Loucy (cell line): ENCODE data around the gene GPR15LG.
A peak's percentile ranks its signal among the peaks of the same experiment; 100 is the strongest.

Experiments
- H2AFZ ChIP-seq: fragments of 200-600 bp; sonication (generic); 2 replicates; pipeline ENCODE4 v1.6.0; 2016; ENCODE audit warnings: antibody characterized with exemption, mild to moderate bottlenecking, low read length, moderate library complexity
- H3F3A ChIP-seq: fragments of 200-600 bp; 2 replicates; pipeline ENCODE4 v1.6.0; 2016; ENCODE audit warnings: antibody characterized with exemption, low read depth, mild to moderate bottlenecking
- H3K27me3 ChIP-seq: fragments of 200-600 bp; sonication (generic); 2 replicates; pipeline ENCODE4 v1.6.1; 2014; ENCODE audit warnings: low read length, mild to moderate bottlenecking; ENCODE audit not compliant: insufficient read depth, poor library complexity, severe bottlenecking
- H3K36me3 ChIP-seq: fragments of 200-600 bp; sonication (generic); 2 replicates; pipeline ENCODE4 v1.6.1; 2016; ENCODE audit warnings: low read length; ENCODE audit not compliant: insufficient read depth
- H3K4me1 ChIP-seq: fragments of 200-600 bp; sonication (generic); 2 replicates; pipeline ENCODE4 v1.5.1; 2014; ENCODE audit warnings: low read length, mild to moderate bottlenecking; ENCODE audit not compliant: insufficient read depth, poor library complexity, severe bottlenecking
- H3K4me2 ChIP-seq: fragments of 200-600 bp; sonication (generic); 2 replicates; pipeline ENCODE4 v1.6.0; 2014; ENCODE audit warnings: antibody characterized with exemption, low read length, low read depth, mild to moderate bottlenecking; ENCODE audit not compliant: poor library complexity, severe bottlenecking
- H3K4me3 ChIP-seq: fragments of 200-600 bp; sonication (generic); 2 replicates; pipeline ENCODE4 v1.5.1; 2014; ENCODE audit warnings: low read length, mild to moderate bottlenecking, mixed read lengths; ENCODE audit not compliant: poor library complexity, severe bottlenecking
- H3K79me2 ChIP-seq: fragments of 200-600 bp; sonication (generic); 2 replicates; pipeline ENCODE4 v1.6.1; 2014; ENCODE audit warnings: low read length; ENCODE audit not compliant: insufficient read depth
- H3K9ac ChIP-seq: fragments of 200-600 bp; sonication (generic); 2 replicates; pipeline ENCODE4 v1.6.0; 2014; ENCODE audit warnings: mild to moderate bottlenecking, low read depth, low read length, moderate library complexity; ENCODE audit not compliant: poor library complexity, severe bottlenecking
- H3K9me2 ChIP-seq: fragments of 200-600 bp; sonication (generic); replicated peaks from 2 replicates; pipeline ENCODE4 v1.6.1; 2016; ENCODE audit warnings: low read depth, low read length, mixed read lengths
- H3K9me3 ChIP-seq: fragments of 200-600 bp; sonication (generic); 2 replicates; pipeline ENCODE4 v1.6.1; 2014; ENCODE audit warnings: mild to moderate bottlenecking, antibody characterized with exemption, low read length, low read depth; ENCODE audit not compliant: insufficient read depth
- H4K20me1 ChIP-seq: fragments of 200-600 bp; sonication (generic); 2 replicates; pipeline ENCODE4 v1.6.0; 2014; ENCODE audit warnings: antibody characterized with exemption, low read length, mild to moderate bottlenecking; ENCODE audit not compliant: insufficient read depth, poor library complexity, severe bottlenecking
- EZH2phosphoT487 ChIP-seq: fragments of 200-600 bp; IDR thresholded peaks from 2 replicates; pipeline ENCODE4 v1.6.1; 2018; ENCODE audit warnings: antibody characterized with exemption, mild to moderate bottlenecking, moderate library complexity, borderline replicate concordance
- TF ChIP-seq, protein P1 (sequence below): fragments of 200-600 bp; sonication (generic); conservative IDR thresholded peaks from 2 replicates; pipeline ENCODE4 v1.5.1; 2014; ENCODE audit warnings: mild to moderate bottlenecking, antibody characterized with exemption, low read length

Gene GPR15LG

DNA sequence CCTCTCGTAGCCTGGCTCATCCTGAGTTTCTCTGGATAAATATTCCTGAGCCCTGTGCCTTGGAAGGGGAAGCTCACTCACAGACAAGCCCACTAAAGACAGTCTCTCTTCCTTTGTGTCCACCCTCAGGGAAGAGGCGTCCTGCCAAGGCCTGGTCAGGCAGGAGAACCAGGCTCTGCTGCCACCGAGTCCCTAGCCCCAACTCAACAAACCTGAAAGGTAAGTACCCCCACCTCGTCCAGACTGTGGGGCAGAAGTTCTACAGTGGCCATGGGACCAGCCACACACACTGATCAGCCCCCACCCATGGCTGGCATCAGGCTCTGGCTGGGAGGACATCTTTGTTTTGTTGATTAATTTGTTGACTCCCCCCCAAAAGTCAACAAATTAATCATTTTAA lies 2.8 kb downstream of the GPR15LG start:
- Histone ChIP-seq H3K9ac (no peak overlapping the region), H3K4me3 (no peak overlapping the region), H3F3A (no peaks in the 10 kb centered on the region), H3K79me2 (no peaks in the 10 kb centered on the region), H3K4me2 (no peak overlapping the region), H3K36me3 (no peaks in the 10 kb centered on the region), H2AFZ (no peak overlapping the region), H3K9me2 (no peaks in the 10 kb centered on the region), H3K27me3 (no peaks in the 10 kb centered on the region), H3K4me1 (peaks cover 3% of the 10 kb centered on the region), H4K20me1 (no peaks in the 10 kb centered on the region), H3K9me3 (no peaks in the 10 kb centered on the region)
- TF ChIP-seq, protein P1, sequence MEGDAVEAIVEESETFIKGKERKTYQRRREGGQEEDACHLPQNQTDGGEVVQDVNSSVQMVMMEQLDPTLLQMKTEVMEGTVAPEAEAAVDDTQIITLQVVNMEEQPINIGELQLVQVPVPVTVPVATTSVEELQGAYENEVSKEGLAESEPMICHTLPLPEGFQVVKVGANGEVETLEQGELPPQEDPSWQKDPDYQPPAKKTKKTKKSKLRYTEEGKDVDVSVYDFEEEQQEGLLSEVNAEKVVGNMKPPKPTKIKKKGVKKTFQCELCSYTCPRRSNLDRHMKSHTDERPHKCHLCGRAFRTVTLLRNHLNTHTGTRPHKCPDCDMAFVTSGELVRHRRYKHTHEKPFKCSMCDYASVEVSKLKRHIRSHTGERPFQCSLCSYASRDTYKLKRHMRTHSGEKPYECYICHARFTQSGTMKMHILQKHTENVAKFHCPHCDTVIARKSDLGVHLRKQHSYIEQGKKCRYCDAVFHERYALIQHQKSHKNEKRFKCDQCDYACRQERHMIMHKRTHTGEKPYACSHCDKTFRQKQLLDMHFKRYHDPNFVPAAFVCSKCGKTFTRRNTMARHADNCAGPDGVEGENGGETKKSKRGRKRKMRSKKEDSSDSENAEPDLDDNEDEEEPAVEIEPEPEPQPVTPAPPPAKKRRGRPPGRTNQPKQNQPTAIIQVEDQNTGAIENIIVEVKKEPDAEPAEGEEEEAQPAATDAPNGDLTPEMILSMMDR = no peak
- TF ChIP-seq EZH2phosphoT487 = no peak

DNA sequence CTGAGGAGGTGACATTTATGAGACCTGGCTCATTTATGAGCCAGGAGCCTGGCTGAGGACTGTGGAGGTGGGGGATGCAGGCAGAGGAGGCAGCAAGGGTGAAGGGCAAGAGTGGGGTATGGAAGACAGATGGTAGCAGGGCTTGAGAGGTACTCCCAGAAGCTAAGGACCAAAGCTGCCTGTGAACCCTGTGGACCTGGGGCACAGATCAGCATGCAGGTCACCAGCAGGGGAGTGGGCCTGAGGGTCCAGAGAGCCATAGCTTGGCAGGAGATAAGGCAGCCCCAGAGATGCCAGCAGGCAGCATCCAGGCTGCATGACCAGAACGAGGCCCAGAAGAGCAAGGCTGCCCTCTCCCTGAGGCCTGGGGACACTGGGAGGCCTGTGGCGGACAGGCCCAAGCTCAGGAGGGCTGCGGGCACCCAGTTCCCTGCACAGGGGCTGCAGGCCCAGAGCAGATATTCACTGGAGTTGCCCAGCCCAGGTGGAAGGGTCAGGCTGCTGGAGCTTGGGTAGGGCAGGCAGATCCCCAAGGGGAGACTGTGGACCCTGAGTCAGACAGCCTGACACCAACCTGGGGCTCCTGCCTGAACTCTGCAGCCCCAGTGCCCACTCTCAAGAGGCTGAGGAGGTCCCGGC lies 3.4 kb downstream of the GPR15LG start:
- H3K4me3 ChIP-seq = no peak overlapping the region
- no peaks in the 10 kb centered on the region for H3F3A ChIP-seq
- H3K36me3 ChIP-seq = no peaks in the 10 kb centered on the region
- no peak overlapping the region for H2AFZ ChIP-seq
- H3K9me2 ChIP-seq = no peaks in the 10 kb centered on the region
- no peaks in the 10 kb centered on the region for H3K27me3 ChIP-seq
- no peaks in the 10 kb centered on the region for H3K9me3 ChIP-seq
- H3K4me1 ChIP-seq = peaks cover 3% of the 10 kb centered on the region
- H3K4me2 ChIP-seq = no peak overlapping the region
- H3K79me2 ChIP-seq = no peaks in the 10 kb centered on the region
- no peak overlapping the region for H3K9ac ChIP-seq
- no peak for TF ChIP-seq EZH2phosphoT487
- TF ChIP-seq, protein P1 = no peak
- no peaks in the 10 kb centered on the region for H4K20me1 ChIP-seq

DNA sequence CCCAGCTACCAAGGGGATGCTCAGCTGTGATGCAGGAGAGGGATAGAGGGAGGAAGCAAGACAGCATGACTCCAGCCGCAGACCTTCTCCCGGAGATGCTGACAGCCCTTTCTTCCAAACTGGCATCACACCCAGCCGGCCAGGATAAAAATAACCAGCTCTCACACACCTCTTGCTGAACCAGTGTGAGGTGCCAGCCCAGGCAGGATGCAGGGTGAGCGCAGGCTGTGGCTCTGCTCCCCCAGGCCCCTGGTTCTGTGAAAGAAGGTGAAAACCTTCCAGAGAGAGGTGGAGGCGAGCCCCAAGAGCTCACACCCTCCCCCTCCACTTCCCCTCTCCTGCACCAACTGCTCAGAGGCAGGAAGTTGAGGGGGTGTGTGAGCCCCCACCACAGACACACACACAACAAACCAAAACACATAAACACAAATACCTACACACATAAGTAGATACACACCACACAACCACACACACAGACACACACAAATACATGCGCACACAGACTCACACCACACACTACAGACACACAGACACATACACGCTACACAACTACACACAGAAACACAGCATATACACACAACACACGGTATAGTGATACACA lies 4.0 kb downstream of the GPR15LG start:
- Histone ChIP-seq H3K4me2 (peak overlapping the region; percentile 0), H3K4me1 (peaks cover 3% of the 10 kb centered on the region), H3K9me2 (no peaks in the 10 kb centered on the region), H3K79me2 (no peaks in the 10 kb centered on the region), H3K9me3 (no peaks in the 10 kb centered on the region), H3K9ac (no peak overlapping the region), H3K4me3 (no peak overlapping the region), H4K20me1 (no peaks in the 10 kb centered on the region), H3F3A (no peaks in the 10 kb centered on the region), H2AFZ (no peak overlapping the region), H3K36me3 (no peaks in the 10 kb centered on the region), H3K27me3 (no peaks in the 10 kb centered on the region)
- no peak for TF ChIP-seq EZH2phosphoT487
- TF ChIP-seq, protein P1 = no peak
